NT2/D1 (cell line): ENCODE measurements around the gene ANTXR1.

Experiments used
- YY1 ChIP-seq: IDR thresholded peaks from 2 replicates; pipeline ENCODE4 v1.6.1; 2011; ENCODE audit not compliant: insufficient read length, insufficient read depth
- ZNF274 ChIP-seq: IDR thresholded peaks from 2 replicates; pipeline ENCODE4 v1.6.1; 2011; ENCODE audit warnings: mild to moderate bottlenecking, low read depth, low read length

DNA sequence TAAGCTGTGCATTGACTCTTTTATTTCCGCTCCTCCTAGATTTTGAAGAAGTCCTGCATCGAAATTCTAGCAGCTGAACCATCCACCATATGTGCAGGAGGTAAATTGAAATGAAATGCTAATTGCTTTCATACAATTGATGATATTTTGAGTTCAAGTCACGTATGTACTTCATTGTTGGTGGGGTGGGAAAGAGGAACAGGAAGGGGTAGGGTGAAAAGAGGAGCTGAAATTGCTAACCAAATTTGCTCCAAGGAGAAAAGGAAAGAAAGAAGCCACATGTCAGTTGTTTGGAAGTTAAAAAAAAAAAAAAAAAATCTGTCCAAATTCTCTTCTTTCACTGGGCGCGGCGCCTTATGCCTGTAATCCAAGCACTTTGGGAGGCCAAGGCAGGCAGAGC is 77.8 kb downstream of the ANTXR1 start:
- TF ChIP-seq ZNF274 (no peak), YY1 (no peak)
